WTC11 (cell line): ENCODE results near the gene OSBPL10. TPM values are rescaled to one million over a fixed set of nuclear protein-coding genes. Genes with fewer than 3 reads are reported as not detected.
A peak's percentile ranks its signal among the peaks of the same experiment; 100 is the strongest.

Experiments used
- ATAC-seq: fragments of 200-7000 bp; cut with Tn5 transposase; 2 replicates; pipeline ENCODE4 v1.10.0; 2021; ENCODE audit warnings: mild to moderate bottlenecking, moderate library complexity
- CTCF ChIA-PET: fragments of 300-600 bp; sonication (Branson Sonifier 250); formaldehyde crosslinking; loops from one replicate; lab custom pipeline; 2021; ENCODE audit warnings: antibody characterized with exemption; lab: Charles Lee
- POLR2A ChIA-PET: fragments of 350-600 bp; sonication (Branson Sonifier 250); formaldehyde crosslinking; loops from one replicate; lab custom pipeline; 2021; ENCODE audit warnings: antibody characterized with exemption; lab: Charles Lee
- DNase-seq: peaks from one replicate; pipeline ENCODE4 v3.0.0; 2021; ENCODE audit warnings: low spot score
- H3K27ac Mint-ChIP-seq: 2 replicates; pipeline ENCODE4 v1.8.0; 2021; ENCODE audit warnings: mixed read lengths
- H3K27me3 Mint-ChIP-seq: 2 replicates; pipeline ENCODE4 v1.8.0; 2021; ENCODE audit warnings: low read depth, mild to moderate bottlenecking, moderate library complexity, mixed read lengths
- H3K36me3 Mint-ChIP-seq: 2 replicates; pipeline ENCODE4 v1.8.0; 2021; ENCODE audit warnings: mixed read lengths
- H3K4me1 Mint-ChIP-seq: 2 replicates; pipeline ENCODE4 v1.8.0; 2022; ENCODE audit warnings: mixed read lengths
- H3K4me3 Mint-ChIP-seq: 2 replicates; pipeline ENCODE4 v1.8.0; 2021; ENCODE audit warnings: mild to moderate bottlenecking, moderate library complexity, mixed read lengths
- H3K9me3 Mint-ChIP-seq: 2 replicates; pipeline ENCODE4 v1.8.0; 2021; ENCODE audit warnings: mixed read lengths
- CBFB ChIP-seq: sonication (generic); formaldehyde crosslinking; IDR thresholded peaks from 2 replicates; pipeline ENCODE4 v1.8.1; 2022; ENCODE audit warnings: mild to moderate bottlenecking, low read depth, missing genetic modification reagents
- CREB1 ChIP-seq: sonication (generic); formaldehyde crosslinking; IDR thresholded peaks from 2 replicates; pipeline ENCODE4 v1.8.0; 2023; ENCODE audit warnings: mild to moderate bottlenecking, missing genetic modification reagents
- ELF4 ChIP-seq: sonication (generic); formaldehyde crosslinking; IDR thresholded peaks from 2 replicates; pipeline ENCODE4 v1.8.1; 2022; ENCODE audit warnings: low read depth, mild to moderate bottlenecking, moderate library complexity, missing genetic modification reagents
- GTF2I ChIP-seq: fragments of 250-450 bp; sonication (Bioruptor Pico); conservative IDR thresholded peaks from 2 replicates; pipeline ENCODE4 v1.4.0; 2021; ENCODE audit warnings: mild to moderate bottlenecking
- JAZF1 ChIP-seq: fragments of 250-450 bp; sonication (Bioruptor Pico); IDR thresholded peaks from 2 replicates; pipeline ENCODE4 v1.9.0; 2021; ENCODE audit warnings: moderate library complexity, mild to moderate bottlenecking, inconsistent platforms
- MXD4 ChIP-seq: fragments of 250-450 bp; sonication (Bioruptor Pico); IDR thresholded peaks from 2 replicates; pipeline ENCODE4 v1.8.0; 2021; ENCODE audit warnings: mild to moderate bottlenecking, moderate library complexity, borderline replicate concordance
- NR2C2 ChIP-seq: sonication (generic); formaldehyde crosslinking; IDR thresholded peaks from 2 replicates; pipeline ENCODE4 v1.8.0; 2022; ENCODE audit warnings: mild to moderate bottlenecking, missing genetic modification reagents
- PRRX2 ChIP-seq: fragments of 250-450 bp; sonication (Bioruptor Pico); IDR thresholded peaks from 2 replicates; pipeline ENCODE4 v1.8.0; 2021; ENCODE audit warnings: mild to moderate bottlenecking
- RELA ChIP-seq: sonication (generic); formaldehyde crosslinking; IDR thresholded peaks from 2 replicates; pipeline ENCODE4 v1.8.1; 2022; ENCODE audit warnings: missing genetic modification reagents, mild to moderate bottlenecking, borderline replicate concordance
- RORB ChIP-seq: fragments of 250-450 bp; sonication (Bioruptor Pico); IDR thresholded peaks from 2 replicates; pipeline ENCODE4 v1.9.0; 2021; ENCODE audit warnings: mild to moderate bottlenecking
- SMAD4 ChIP-seq: sonication (generic); formaldehyde crosslinking; IDR thresholded peaks from 2 replicates; pipeline ENCODE4 v1.8.0; 2022; ENCODE audit warnings: mild to moderate bottlenecking, missing genetic modification reagents
- SOX15 ChIP-seq: fragments of 250-450 bp; sonication (Bioruptor Pico); IDR thresholded peaks from 2 replicates; pipeline ENCODE4 v1.9.0; 2021; ENCODE audit warnings: mild to moderate bottlenecking
- TEAD4 ChIP-seq: sonication (generic); formaldehyde crosslinking; IDR thresholded peaks from 2 replicates; pipeline ENCODE4 v1.8.0; 2022; ENCODE audit warnings: mild to moderate bottlenecking, missing genetic modification reagents
- ZNF671 ChIP-seq: fragments of 250-450 bp; sonication (Bioruptor Pico); IDR thresholded peaks from 2 replicates; pipeline ENCODE4 v1.8.0; 2021; ENCODE audit warnings: mild to moderate bottlenecking
- total RNA-seq: library from RNA; stranded (reverse); gene quantifications from 3 replicates; pipeline ENCODE4 v1.2.3, GENCODE V29; 2021
- TF ChIP-seq, protein P1 (sequence below): fragments of 250-450 bp; sonication (Bioruptor Pico); IDR thresholded peaks from 2 replicates; pipeline ENCODE4 v1.9.0; 2021; ENCODE audit warnings: mild to moderate bottlenecking
- TF ChIP-seq, protein P2 (sequence below): sonication (generic); formaldehyde crosslinking; IDR thresholded peaks from 2 replicates; pipeline ENCODE4 v1.8.0; 2023; ENCODE audit warnings: mild to moderate bottlenecking, missing genetic modification reagents
- TF ChIP-seq, protein P3 (sequence below): sonication (generic); formaldehyde crosslinking; IDR thresholded peaks from 2 replicates; pipeline ENCODE4 v1.8.1; 2023; ENCODE audit warnings: mild to moderate bottlenecking, missing genetic modification reagents, moderate library complexity
- TF ChIP-seq, protein P4 (sequence below): sonication (generic); formaldehyde crosslinking; IDR thresholded peaks from 2 replicates; pipeline ENCODE4 v1.8.1; 2023; ENCODE audit warnings: mild to moderate bottlenecking, moderate library complexity, missing genetic modification reagents
- TF ChIP-seq, protein P5 (sequence below): sonication (generic); formaldehyde crosslinking; conservative IDR thresholded peaks from 2 replicates; pipeline ENCODE4 v1.8.1; 2023; ENCODE audit warnings: mild to moderate bottlenecking, low read depth, missing genetic modification reagents, moderate library complexity
- TF ChIP-seq, protein P6 (sequence below): fragments of 250-450 bp; sonication (Bioruptor Pico); IDR thresholded peaks from 2 replicates; pipeline ENCODE4 v1.8.0; 2021; ENCODE audit warnings: mild to moderate bottlenecking
- TF ChIP-seq, protein P7 (sequence below): fragments of 250-450 bp; sonication (Bioruptor Pico); conservative IDR thresholded peaks from 2 replicates; pipeline ENCODE4 v1.9.0; 2021; ENCODE audit warnings: mild to moderate bottlenecking
- TF ChIP-seq, protein P8 (sequence below): sonication (generic); formaldehyde crosslinking; IDR thresholded peaks from 2 replicates; pipeline ENCODE4 v1.8.1; 2023; ENCODE audit warnings: mild to moderate bottlenecking, missing genetic modification reagents

Gene OSBPL10
- total RNA-seq, 1 experiment from 2014 or later: 84.1 TPM

DNA sequence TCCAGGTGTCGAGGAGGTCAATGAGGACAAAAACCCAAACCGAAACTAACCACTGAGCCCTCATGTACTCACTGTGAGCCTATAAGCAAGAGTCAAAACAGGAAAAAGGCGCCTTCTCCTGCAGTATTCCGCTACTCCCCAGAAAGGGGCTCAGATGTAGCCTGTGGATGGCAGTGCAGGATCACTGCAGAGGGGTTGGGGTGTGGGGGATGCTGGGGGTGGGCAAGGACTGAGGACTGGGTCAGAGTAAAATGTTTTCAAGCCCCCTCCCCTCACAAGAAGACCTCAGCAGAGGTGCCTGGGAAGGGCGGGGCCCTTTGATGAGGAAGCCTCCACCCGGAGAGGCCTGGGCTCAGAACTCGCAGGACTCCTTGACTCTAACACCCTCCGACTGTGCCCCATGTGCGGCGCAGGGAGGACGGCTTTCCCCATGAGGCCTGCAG is 170.1 kb downstream of the OSBPL10 start:
- ATAC-seq (peak; percentile 77), DNase-seq (peak; percentile 35)
- H3K36me3 Mint-ChIP-seq: no peaks in the 10 kb centered on the region
- H3K9me3 Mint-ChIP-seq: no peaks in the 10 kb centered on the region
- POLR2A ChIA-PET: interaction anchor here (0.5 kb wide), 1 partner anchor 113 kb away, joined by 3 read pairs; no protein-coding TSS in a partner anchor
- CTCF ChIA-PET: no interaction called here
- H3K27ac Mint-ChIP-seq: peak overlapping the region; percentile 40; the same call in 1 of the 2 replicates
- peaks cover 33% of the 10 kb centered on the region for H3K4me1 Mint-ChIP-seq
- no peaks in the 10 kb centered on the region for H3K27me3 Mint-ChIP-seq
- TF ChIP-seq RORB (CRISPR knock-in tag): no peak
- no peak for TF ChIP-seq RELA (CRISPR knock-in tag)
- TF ChIP-seq SOX15 (CRISPR knock-in tag): no peak
- no peak for TF ChIP-seq MXD4 (CRISPR knock-in tag)
- no peak for TF ChIP-seq TEAD4 (CRISPR knock-in tag)
- H3K4me3 Mint-ChIP-seq: no peak overlapping the region

DNA sequence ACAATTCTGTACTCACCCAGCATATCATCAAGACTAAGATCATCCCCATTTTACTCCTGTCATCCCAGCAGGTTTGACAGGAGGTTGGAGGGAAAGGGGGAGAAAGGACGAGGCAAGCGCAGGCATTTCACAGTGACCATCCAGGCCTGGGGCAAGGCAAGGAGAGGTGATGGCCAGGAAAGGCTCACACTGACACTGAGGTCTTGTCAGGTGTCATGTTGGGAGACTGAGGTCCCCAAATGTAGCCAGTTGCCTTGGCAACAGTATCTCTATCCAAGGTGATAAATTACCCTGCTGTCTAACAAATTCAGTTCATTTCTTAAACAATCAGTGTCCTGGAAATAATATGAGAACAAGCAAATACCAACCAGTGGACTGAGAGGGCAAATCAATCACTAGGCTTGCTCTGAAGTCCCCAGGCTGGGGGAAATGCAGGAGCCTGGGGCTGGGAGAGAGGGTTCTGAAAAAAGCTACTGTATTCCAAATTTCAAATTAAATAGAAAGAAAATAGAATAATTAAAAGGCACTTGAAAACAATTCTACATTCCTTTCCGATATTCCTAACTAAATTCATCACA is 172.8 kb downstream of the OSBPL10 start:
- DNase-seq: no peak
- no peak for TF ChIP-seq ZNF671 (CRISPR knock-in tag)
- TF ChIP-seq CBFB: no peak
- TF ChIP-seq, protein P1, sequence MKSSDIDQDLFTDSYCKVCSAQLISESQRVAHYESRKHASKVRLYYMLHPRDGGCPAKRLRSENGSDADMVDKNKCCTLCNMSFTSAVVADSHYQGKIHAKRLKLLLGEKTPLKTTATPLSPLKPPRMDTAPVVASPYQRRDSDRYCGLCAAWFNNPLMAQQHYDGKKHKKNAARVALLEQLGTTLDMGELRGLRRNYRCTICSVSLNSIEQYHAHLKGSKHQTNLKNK (CRISPR knock-in tag): no peak
- TF ChIP-seq, protein P2, sequence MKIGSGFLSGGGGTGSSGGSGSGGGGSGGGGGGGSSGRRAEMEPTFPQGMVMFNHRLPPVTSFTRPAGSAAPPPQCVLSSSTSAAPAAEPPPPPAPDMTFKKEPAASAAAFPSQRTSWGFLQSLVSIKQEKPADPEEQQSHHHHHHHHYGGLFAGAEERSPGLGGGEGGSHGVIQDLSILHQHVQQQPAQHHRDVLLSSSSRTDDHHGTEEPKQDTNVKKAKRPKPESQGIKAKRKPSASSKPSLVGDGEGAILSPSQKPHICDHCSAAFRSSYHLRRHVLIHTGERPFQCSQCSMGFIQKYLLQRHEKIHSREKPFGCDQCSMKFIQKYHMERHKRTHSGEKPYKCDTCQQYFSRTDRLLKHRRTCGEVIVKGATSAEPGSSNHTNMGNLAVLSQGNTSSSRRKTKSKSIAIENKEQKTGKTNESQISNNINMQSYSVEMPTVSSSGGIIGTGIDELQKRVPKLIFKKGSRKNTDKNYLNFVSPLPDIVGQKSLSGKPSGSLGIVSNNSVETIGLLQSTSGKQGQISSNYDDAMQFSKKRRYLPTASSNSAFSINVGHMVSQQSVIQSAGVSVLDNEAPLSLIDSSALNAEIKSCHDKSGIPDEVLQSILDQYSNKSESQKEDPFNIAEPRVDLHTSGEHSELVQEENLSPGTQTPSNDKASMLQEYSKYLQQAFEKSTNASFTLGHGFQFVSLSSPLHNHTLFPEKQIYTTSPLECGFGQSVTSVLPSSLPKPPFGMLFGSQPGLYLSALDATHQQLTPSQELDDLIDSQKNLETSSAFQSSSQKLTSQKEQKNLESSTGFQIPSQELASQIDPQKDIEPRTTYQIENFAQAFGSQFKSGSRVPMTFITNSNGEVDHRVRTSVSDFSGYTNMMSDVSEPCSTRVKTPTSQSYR (CRISPR knock-in tag): no peak
- TF ChIP-seq, protein P3, sequence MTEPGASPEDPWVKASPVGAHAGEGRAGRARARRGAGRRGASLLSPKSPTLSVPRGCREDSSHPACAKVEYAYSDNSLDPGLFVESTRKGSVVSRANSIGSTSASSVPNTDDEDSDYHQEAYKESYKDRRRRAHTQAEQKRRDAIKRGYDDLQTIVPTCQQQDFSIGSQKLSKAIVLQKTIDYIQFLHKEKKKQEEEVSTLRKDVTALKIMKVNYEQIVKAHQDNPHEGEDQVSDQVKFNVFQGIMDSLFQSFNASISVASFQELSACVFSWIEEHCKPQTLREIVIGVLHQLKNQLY (CRISPR knock-in tag): no peak
- no peak for TF ChIP-seq SMAD4 (CRISPR knock-in tag)
- TF ChIP-seq, protein P4, sequence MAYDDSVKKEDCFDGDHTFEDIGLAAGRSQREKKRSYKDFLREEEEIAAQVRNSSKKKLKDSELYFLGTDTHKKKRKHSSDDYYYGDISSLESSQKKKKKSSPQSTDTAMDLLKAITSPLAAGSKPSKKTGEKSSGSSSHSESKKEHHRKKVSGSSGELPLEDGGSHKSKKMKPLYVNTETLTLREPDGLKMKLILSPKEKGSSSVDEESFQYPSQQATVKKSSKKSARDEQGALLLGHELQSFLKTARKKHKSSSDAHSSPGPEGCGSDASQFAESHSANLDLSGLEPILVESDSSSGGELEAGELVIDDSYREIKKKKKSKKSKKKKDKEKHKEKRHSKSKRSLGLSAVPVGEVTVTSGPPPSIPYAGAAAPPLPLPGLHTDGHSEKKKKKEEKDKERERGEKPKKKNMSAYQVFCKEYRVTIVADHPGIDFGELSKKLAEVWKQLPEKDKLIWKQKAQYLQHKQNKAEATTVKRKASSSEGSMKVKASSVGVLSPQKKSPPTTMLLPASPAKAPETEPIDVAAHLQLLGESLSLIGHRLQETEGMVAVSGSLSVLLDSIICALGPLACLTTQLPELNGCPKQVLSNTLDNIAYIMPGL (CRISPR knock-in tag): no peak
- TF ChIP-seq, protein P5, sequence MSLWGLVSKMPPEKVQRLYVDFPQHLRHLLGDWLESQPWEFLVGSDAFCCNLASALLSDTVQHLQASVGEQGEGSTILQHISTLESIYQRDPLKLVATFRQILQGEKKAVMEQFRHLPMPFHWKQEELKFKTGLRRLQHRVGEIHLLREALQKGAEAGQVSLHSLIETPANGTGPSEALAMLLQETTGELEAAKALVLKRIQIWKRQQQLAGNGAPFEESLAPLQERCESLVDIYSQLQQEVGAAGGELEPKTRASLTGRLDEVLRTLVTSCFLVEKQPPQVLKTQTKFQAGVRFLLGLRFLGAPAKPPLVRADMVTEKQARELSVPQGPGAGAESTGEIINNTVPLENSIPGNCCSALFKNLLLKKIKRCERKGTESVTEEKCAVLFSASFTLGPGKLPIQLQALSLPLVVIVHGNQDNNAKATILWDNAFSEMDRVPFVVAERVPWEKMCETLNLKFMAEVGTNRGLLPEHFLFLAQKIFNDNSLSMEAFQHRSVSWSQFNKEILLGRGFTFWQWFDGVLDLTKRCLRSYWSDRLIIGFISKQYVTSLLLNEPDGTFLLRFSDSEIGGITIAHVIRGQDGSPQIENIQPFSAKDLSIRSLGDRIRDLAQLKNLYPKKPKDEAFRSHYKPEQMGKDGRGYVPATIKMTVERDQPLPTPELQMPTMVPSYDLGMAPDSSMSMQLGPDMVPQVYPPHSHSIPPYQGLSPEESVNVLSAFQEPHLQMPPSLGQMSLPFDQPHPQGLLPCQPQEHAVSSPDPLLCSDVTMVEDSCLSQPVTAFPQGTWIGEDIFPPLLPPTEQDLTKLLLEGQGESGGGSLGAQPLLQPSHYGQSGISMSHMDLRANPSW (CRISPR knock-in tag): no peak
- no peak for TF ChIP-seq CREB1 (CRISPR knock-in tag)
- TF ChIP-seq JAZF1 (CRISPR knock-in tag): no peak
- no peak for TF ChIP-seq NR2C2 (CRISPR knock-in tag)
- TF ChIP-seq PRRX2 (CRISPR knock-in tag): no peak
- no peak for TF ChIP-seq GTF2I
- TF ChIP-seq, protein P6, sequence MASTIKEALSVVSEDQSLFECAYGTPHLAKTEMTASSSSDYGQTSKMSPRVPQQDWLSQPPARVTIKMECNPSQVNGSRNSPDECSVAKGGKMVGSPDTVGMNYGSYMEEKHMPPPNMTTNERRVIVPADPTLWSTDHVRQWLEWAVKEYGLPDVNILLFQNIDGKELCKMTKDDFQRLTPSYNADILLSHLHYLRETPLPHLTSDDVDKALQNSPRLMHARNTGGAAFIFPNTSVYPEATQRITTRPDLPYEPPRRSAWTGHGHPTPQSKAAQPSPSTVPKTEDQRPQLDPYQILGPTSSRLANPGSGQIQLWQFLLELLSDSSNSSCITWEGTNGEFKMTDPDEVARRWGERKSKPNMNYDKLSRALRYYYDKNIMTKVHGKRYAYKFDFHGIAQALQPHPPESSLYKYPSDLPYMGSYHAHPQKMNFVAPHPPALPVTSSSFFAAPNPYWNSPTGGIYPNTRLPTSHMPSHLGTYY: no peak
- TF ChIP-seq, protein P7, sequence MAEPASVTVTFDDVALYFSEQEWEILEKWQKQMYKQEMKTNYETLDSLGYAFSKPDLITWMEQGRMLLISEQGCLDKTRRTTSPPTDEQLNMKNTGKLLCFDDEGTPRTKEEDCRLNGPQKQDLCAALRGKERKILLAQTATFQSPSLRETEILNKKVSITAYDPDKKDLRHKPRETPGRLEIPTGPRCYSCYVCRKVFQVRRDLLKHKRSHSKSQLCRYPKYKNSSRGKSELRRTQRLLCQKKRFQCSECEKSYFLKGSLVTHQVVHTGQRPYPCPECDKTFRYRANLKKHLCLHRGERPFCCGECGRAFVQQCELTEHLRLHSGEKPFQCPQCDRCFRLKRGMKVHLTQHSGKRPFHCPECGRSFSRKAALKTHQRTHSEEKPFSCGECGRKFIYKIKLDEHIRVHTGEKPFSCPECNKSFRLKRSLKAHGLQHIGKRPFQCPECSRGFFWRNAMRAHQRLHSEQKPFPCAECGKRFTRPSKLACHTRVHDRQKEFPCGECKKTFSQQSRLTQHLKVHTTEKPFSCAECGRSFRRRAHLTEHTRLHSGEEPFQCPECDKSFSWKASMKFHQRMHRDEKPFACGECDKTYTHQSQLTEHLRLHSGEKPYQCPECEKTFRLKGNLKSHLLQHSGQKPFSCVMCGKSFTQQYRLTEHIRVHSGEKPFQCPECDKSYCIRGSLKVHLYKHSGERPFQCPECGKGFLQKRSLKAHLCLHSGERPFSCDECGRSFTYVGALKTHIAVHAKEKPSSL (CRISPR knock-in tag): no peak
- TF ChIP-seq ELF4: no peak
- no peak for TF ChIP-seq SOX15 (CRISPR knock-in tag)
- TF ChIP-seq, protein P8, sequence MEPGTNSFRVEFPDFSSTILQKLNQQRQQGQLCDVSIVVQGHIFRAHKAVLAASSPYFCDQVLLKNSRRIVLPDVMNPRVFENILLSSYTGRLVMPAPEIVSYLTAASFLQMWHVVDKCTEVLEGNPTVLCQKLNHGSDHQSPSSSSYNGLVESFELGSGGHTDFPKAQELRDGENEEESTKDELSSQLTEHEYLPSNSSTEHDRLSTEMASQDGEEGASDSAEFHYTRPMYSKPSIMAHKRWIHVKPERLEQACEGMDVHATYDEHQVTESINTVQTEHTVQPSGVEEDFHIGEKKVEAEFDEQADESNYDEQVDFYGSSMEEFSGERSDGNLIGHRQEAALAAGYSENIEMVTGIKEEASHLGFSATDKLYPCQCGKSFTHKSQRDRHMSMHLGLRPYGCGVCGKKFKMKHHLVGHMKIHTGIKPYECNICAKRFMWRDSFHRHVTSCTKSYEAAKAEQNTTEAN (CRISPR knock-in tag): no peak
- TF ChIP-seq, all 79 proteins: peak for 0
- Mint-ChIP-seq H3K9me3 (no peaks in the 10 kb centered on the region), H3K36me3 (no peaks in the 10 kb centered on the region), H3K27ac (no peak overlapping the region), H3K4me3 (no peak overlapping the region), H3K27me3 (no peaks in the 10 kb centered on the region), H3K4me1 (peaks cover 40% of the 10 kb centered on the region)
- ATAC-seq: no peak
- POLR2A ChIA-PET: no interaction called here
- CTCF ChIA-PET: no interaction called here
